HG02759 (cell line): ENCODE data around the gene CADPS.

ENCODE experiments used
- ATAC-seq: cut with Tn5 transposase; IDR thresholded peaks from one replicate; pipeline ENCODE4 v1.9.1; 2021; ENCODE audit warnings: mild to moderate bottlenecking, moderate library complexity; ENCODE audit not compliant: unreplicated experiment

CADPS gene

DNA sequence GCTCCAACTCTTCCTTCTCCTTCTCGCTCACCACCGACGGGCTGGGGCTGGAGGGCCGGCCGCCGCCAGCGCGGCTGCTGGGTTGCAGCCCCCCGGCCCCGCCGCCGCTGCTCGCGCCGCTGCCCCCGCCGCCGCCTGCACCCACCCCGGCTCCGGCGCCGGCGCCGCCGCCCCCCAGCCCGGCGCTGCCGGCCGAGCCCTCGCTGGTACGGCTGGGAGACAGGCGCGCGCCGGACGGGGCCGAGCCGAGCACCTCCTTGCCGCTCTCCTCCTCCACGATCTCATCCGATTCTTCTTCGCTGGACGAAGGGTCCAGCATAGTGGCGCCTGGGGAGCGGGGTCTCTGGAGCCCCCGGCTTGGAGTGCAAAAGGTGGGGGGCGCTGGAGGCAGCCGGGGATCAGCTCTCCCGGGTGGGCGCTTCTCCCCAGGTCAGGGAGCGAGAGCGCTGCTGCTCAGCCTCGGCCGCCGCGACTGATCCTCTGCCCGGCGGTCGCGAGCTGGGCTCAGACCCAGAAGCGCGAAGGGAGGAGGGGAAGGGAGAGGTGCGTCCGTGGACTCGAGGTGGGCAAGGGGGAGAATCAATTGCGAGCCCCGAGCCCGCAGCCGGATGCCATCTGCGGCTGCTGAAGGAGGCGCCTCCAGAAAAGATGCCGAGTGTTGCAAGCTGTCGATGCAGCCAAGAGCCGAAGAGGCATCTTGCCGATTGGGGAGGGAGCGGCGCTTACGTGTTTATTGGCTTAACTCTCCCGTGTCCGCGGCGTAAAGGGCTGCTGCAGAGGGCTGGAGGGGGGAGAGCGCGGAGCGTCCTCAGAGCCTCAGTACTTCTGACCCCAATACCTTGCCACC is at the start of gene CADPS:
Gene CADPS, minus strand, starts transcription at position 706 of the 847 bp plus-strand sequence. Its CDS starts 387 bp downstream, at position 319.
- ATAC-seq, result peak; percentile 17

DNA sequence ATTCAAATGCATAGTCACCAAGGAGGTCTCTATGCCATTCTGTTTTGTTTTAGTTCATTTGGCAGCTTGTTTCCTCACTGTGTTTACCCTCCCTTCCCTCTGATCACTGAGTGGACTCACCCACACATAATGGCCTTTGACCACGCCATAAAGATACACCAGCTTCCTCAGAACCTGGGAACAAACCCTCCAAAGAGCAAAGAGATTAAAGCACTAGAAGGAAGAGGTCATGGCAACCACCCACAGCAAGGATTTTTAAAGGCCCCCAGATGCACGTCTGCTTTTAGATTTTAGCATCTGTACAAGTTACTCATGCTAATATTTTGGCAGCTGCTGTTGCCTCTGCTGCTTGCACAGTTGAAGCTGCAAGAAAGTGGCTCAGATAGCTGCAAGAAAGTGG is 47.9 kb upstream of the CADPS start:
- no peak for ATAC-seq

DNA sequence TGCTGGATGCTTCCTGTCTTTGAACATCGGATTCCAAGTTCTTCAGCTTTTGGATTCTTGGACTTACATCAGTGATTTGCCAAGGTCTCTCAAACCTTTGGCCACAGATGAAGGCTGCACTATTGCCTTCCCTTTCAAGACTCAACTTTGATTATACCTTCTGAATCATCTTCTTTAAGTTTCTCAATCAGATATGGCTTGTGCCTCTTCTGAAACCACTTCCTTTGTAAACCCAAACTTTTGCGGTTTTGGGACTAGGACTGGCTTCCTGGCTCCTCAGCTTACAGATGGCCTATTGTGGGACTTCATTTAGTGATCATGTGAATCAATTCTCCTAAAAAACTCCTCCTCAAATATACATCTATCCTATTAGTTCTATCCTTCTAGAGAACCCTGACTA is 47.1 kb upstream of the CADPS start:
- ATAC-seq, result no peak

DNA sequence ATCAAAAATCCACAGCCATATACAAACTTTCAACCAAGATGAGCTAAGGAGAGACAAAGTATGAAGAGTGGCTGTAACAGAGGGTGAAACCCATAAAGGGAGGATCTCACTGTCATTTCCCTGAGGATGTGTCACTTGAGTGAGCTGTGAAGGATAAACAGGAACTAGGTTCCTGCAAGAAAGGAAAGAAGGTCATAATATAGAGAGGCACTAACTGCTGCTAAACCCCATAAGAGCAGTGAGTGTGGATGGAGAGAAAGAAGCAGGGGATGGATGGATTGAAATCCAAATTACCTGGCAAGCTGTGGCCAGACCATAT is 45.2 kb upstream of the CADPS start:
- ATAC-seq, result no peak

DNA sequence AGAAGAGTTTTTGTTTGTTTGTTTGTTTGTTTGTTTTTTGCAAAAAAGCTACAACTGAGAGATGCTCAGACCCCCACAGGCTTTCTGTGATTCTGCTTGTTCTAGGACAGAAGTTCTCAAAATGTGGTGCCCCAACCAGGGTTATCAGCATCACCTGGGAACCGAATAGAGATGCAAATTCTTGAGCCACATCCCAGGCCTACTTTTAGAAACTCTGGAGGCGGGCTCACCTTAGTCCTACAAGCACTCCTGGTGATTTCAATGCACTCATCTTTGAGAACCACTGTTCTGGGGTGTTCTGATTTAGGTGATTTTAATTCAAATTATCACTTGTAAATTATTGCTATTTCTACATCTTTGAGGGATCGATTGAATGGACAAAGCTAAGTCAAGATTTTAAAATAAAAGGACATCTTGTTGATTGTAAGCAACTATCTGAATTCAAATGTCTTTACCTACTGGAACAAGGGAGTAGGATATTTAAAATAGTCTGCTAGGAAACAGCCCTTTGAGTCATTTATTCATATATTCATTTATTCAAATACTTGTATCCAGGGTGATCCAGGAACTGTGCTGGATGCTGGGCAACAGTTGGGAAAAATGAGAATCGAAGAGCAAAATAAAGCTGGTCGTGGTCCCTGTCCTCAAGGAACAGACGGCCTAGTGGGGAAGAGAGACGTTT is 44.7 kb upstream of the CADPS start:
- ATAC-seq, result no peak

DNA sequence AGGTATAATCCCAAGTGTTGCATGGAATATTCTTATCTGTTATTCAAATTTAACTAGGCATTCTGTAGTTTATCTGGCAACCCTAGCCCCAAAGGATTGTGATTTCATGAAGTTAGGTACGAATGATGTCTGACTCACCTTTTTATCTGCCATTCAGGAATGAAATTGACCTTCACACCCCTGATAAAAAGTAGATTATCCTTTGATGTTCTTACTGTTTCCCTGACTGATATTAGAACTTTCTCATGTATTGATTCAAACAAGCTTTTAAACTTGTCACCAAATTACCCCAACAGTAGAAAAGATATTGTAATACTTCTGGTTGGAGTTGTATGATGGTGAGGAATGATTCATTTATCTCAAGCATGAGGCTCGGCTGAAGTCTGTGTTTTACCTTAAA is 43.6 kb upstream of the CADPS start:
- no peak for ATAC-seq

DNA sequence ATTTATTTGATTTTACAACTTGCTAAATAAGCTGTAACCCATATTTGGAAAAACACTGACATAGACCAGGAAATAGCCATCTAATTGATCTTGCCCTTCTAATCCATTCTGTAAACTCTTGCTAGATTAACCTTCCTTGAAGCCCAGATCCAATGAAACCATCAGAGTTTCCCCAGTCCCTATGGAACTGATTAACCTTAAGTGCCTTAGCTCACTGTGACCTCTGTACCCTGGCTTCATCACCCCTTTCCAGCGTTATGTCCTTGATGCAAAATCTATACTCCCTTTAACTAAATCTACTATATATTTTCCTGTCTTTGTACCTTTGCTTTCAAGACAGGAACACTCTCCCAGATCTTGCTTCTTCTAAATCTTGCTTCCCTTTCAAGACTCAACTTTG is 42.9 kb upstream of the CADPS start:
- no peak for ATAC-seq

DNA sequence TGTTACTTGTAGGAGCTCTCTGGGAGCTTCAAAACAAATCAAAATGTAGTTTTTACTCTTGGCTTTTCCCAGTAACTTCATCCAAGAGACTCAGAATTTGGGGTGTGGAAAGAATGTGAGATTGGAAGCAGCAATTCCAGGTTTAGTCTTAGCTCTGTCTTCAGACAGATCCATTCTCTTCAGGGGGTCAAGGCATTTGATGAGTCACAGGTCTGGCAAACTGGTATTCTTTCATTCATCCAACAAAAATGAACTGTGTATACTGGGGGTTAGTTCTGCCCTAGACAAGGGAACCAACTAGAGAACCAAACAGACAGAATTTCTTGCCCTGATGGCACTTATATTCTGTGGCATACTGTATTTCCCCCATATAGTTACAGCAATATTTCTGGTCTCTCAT is 36.3 kb upstream of the CADPS start:
- ATAC-seq, result no peak

DNA sequence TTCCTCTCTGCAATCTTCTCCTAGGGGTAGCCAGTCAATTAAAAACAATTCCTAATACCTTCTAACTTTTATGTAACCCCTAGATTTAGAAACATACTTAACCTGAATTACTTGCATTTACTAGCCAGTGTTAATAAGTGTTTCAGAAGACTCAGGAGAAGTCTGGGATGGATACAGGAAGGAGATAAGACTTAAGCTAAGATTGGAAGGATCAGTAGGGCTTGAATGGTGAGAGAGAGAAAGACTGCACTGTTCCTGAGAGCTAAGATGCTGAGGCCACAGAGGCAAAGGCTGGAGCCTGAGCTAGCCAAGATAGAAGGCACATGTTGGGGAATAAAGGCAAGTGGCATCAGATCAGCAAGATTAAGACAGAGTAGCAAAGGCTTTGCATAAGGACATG is 30.1 kb upstream of the CADPS start:
- ATAC-seq, result no peak

DNA sequence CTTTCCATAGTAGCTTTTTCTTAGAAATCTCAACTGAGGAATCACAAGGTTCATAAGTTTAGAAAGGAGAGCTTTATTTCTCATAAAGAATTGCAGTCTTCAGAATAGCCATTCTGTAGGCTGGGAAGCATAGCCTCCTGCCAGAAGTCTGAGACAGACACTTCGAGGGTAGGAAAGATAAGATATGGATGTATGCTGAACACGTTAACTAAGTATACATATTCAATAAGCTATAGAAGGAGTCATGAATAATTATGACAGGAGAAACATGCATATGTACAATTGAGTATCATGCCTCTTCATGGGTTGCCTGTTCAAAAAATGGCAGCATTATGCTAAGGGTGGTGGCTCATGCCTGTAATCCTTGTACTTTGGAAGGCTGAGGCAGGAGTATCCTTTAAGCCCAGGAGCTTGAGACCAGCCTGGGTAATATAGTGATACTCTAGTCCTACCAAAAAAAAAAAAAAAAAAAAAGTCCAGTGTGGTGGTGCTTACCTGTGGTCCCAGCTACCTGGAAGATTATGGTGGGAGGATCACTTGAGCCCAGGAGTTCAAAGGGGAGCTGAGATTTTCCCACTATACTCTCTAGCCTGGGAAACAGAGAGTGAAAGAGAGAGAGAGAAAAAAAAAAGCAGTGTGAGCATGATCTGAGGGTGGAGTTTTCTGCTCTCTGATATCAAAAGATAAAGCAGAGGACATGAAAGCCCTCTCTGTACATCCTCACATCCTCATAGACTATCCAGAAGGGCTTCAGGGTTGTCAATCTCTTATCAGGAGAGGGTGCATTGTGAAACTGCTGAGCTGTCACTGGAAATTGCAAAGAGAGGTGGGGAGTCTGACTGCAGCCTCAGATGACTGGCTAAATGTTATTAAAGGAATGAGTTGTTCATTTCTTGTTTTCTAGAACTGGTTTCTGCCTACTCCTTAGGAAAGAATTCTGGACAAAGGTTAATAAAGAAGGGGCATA is 23.6 kb upstream of the CADPS start:
- ATAC-seq, result no peak

DNA sequence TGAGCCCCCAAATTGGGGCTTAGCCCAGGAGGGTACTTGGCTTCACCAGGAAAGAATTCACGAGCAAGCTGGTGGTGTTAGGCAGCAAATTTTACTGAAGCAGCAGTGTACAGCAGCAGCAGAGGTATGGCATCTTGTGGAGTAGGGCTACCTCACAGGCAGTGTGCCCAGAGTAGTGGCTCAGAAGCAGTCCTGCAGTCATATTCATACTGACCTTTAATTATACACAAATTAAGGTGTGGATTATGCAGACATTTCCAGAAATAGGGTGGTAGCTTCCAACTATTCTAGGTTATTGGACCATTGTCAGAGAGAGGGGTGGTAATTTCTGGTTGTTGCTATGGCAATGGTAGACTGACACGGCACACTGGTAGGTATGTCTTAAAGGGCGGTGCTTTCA is 20.7 kb upstream of the CADPS start:
- ATAC-seq, result no peak

DNA sequence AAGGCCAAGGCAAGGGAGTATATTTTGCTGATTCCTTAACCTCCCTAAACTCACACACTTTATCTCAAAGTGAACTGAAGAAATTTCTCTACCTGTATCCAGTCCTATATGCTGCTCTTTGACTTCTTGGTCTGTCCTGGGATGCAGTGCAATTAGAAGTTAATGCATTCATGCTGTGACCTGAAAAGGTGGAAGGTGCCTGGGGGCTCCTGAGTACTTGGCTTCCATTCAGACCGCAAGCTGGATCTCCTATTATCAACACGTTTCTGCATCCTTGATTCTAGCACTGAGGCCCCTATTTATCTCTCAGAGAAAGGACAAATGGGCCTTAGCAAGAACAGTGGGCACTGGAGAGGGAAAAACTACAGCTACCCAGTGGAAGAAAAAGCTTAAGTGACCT is 17.7 kb upstream of the CADPS start:
- ATAC-seq, result no peak

DNA sequence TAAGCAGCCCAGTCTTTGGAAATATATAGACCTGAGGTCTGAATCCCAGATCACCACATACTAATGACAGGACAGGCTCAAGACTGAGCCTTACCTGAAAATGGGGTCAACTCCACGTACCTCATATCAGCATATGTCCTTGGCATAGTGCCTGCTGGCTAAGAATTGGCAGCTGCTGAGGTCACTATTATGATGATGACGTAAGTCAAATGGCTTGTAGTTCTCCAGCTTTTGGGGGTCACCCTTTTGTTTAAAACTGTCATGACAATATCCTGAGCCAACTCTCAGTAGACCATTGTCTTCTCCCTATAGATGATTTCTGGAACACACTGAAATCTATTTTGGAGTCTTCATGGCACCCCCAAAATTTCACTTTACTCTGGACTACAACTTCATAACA is 16.8 kb upstream of the CADPS start:
- no peak for ATAC-seq

DNA sequence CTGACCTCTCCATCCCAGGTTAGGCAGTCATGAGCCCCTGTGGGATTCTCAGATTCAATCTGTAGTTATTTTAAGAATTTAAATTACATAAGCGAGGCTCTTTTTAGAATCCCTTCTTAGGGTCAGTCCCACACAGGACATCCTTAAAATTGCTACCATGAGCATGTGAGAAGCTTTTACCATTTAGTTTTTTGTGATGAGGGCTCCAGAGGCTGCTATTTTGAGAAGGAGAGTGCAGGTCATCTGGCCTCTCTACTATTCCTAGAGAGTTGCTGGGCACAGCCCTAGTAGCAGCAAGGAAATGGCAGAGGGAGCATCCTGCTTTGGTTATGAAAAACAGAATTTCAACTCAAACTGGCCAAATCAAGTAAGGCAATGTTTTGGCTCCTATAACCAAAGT is 13.6 kb upstream of the CADPS start:
- no peak for ATAC-seq

DNA sequence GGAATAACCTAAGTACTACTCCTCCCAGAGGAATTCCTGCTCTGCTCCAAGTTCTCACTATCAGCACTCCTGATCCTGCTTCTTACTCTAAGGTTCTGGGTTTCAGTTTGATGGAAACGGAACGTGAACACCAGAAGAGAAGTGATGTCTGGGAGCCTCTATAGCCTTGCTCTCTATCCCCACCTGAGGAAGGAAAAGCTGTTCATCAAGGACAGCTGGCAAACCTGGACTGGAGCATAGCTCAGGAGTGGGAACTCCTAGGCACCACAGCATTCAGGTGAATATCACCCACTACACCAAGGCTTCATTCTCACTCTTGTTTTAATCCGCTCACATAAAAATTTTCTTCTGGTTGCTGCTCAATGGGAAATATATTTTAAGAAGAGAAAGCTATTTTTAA is 13.0 kb upstream of the CADPS start:
- no peak for ATAC-seq

DNA sequence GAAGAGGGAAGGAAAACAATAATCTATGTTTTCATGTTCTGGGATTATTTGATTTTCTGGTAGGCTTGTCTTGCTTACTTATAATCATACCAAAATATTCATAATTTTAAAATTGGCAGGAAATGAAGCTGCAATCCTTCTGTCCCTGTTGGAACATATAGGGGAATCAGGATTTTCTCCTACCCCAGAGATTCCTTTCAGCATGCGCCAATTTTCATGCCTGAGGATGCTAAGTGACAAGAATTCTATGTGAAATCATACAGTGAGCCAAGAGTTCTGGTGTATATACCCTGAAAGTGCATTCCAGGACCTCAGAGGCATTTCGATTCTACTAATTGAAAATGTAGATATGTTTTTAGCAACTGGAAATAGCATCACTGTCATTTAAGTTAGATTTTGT is 9.9 kb upstream of the CADPS start:
- ATAC-seq, result no peak

DNA sequence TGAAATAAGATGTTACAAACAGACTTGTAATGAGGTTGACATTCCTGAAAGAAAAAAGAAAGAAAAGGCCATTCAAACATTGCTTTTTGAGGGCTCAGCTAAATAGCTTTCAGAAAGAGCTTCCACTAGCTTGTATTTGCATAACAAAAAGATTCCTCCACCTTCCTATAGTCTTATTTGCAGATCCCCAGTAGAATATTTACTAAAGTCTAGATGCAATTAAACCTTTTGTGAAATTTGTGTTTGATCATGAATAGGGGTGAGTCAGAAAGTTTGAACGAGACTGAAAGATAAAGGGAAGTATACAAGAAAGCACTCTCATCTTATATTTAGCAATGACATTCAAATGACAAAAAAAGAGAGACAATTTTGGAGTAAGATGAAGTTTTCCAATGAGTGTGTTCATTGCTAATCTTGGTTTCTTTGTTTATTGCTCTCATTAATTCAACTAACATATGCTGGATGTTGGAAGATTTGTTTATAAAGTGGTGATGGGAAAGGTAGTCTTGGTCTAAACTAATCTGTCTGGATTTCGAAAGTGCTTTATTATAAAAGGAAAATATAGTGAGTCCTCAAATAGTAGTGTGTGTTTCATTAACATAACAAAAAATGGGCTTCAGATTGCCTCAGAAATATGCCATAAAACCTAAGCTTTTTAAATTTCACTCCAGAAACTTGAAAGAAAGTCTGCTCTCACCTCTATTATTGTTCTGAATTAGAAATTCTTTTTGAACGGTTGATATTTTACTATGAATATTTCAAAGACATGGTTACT is 9.1 kb upstream of the CADPS start:
- ATAC-seq, result no peak

DNA sequence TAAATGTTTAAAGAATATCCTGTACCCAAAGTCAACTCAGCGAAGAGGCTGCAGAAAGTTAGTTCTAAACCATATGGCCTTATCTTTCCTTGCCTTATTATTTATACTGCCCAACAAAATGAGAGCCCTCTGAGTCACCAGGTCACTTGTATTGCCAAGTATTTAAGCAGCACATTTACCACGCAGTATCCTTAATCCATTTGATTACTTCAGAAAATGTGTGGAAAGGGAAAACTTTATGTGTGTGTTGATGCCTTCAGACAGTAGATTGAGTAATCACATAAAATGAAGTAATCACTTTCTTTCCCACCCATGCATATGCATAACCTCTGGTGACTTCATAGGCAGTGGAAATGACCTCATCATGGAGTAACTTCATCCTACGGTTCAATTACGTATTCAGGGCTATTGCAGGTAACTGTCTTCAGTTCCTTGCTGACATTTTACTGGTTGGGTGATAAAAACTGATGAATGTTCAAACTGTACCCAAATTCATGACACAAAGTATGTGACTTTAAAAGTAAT is 7.5 kb upstream of the CADPS start:
- no peak for ATAC-seq

DNA sequence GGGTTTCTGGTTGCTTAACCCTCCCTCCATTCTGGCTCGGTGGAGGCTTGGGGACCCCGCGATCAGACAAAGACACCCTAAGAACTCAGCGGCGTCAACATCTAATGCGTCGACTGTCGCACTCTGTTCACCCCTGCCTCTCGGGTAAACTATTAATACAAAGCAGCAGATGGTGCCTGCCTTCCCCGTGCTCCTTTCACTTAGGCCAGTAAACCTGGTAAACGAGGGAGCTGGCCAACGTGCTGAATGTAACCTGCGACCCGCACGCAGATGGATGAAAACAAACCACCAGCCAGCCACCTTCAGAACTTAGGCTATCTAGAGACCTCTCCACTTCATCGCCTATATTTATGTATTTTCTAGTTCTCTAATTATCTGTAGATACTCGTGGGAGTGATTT is 848 bp upstream of the CADPS start:
- ATAC-seq, result no peak

DNA sequence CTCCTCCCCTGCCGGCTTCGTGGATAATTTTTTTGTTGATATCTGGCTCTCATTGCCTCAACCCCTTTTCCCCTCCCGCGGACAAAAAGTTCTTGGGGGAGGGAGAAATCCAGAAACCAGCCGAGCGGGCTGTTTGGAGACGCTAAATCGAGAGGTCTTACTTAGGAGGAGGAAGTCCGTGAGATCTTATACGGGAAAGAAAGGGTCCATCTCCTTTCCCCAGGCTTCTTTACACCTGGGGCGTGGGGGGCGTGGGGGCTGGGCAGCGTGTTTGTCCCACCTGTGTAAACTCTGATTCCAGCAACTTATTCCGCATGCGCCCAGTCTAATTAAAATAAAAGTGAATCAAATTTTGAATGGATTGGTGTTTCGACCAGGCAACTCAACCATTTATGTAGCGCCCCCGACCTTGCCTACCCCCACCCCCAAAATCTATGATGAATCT is 364 bp upstream of the CADPS start:
- ATAC-seq, result no peak
